Stomach (tissue), 9 donors: ENCODE results near the gene EMC1. TPM values are rescaled to one million over a fixed set of nuclear protein-coding genes. Genes with fewer than 3 reads are reported as not detected.

Experiments used
- DNase-seq, 2 donors: peaks; one replicate each; pipeline versions ENCODE4 v3.0.0 to v3.0.0-alpha.2; 2013 to 2019
- H3K27ac ChIP-seq, 5 donors: fragments of 200-600 bp in 4 of 5; sonication (generic) in 4 of 5; one replicate each; pipeline ENCODE4 v1.5.1; 2013 to 2019; ENCODE audit warnings: mild to moderate bottlenecking in 1 of 5, moderate library complexity in 1 of 5
- H3K27me3 ChIP-seq, 3 donors: fragments of 200-600 bp; sonication (generic); one replicate each; pipeline ENCODE4 v1.5.1; 2017 to 2019; ENCODE audit warnings: mixed run types in 1 of 3
- H3K36me3 ChIP-seq, 4 donors: fragments of 200-600 bp; sonication (generic); 1 replicate in 3 of 4; 2 replicates in 1 of 4; pipeline ENCODE4 v1.5.1; 2016 to 2019
- H3K4me1 ChIP-seq, 4 donors: fragments of 200-600 bp; sonication (generic); one replicate each; pipeline ENCODE4 v1.5.1; 2016 to 2019
- H3K4me3 ChIP-seq, 4 donors: fragments of 200-600 bp; sonication (generic) in 3 of 4; one replicate each; pipeline ENCODE4 v1.5.1; 2016 to 2019; ENCODE audit warnings: mild to moderate bottlenecking in 1 of 4
- H3K9me3 ChIP-seq, 4 donors: fragments of 200-600 bp; sonication (generic); one replicate each; pipeline ENCODE4 v1.5.1; 2016 to 2019
- EP300 ChIP-seq: sonication (generic); formaldehyde crosslinking; IDR thresholded peaks from one replicate; pipeline ENCODE4 v1.6.1; 2017; ENCODE audit warnings: antibody characterized with exemption
- POLR2A ChIP-seq, 4 donors: fragments of 450-650 bp; IDR thresholded peaks; one replicate each; pipeline ENCODE4 v1.6.1; 2016; ENCODE audit warnings: antibody characterized with exemption in 4 of 4, control low read depth in 2 of 4, mild to moderate bottlenecking in 1 of 4, moderate library complexity in 1 of 4
- POLR2AphosphoS5 ChIP-seq, 3 donors: sonication (generic); formaldehyde crosslinking; IDR thresholded peaks; one replicate each; pipeline ENCODE4 v1.6.1; 2016; ENCODE audit warnings: antibody characterized with exemption in 3 of 3
- WGBS, 5 donors: extraction: QIAGEN DNeasy Blood & Tissue Kit in 3 of 5; methylation state at CpG; one replicate each; pipeline versions ENCODE4 v1.1.5 to v1.1.7; 2013 to 2018; 5-methylcytosine and 5-hydroxymethylcytosine counted together
- intact Hi-C: fragments of 100-400 bp; cut with DNase I; formaldehyde crosslinking; loops from one replicate; pipeline ENCODE4 v1.15.1; 2023; ENCODE audit warnings: low total_unique reads
- polyA plus RNA-seq, 3 donors: library from polyadenylated mRNA; stranded (reverse); fragments of 200-250 nt; gene quantifications; one replicate each; pipeline ENCODE4 v1.2.3, GENCODE V29; 2013
- total RNA-seq, 5 donors: library from RNA; depleted of rRNA; stranded (reverse); fragments of >200 nt; gene quantifications; one replicate each; pipeline versions ENCODE4 v1.1.0 to v1.2.3, GENCODE V29; 2014 to 2016
- TF ChIP-seq, protein P1 (sequence below), 7 experiments: fragments of 450-650 bp in 4 of 7; fragments of 200-600 bp in 3 of 7; sonication (generic) in 3 of 7; IDR thresholded peaks; one replicate each; pipeline ENCODE4 v1.5.1; 2016 to 2019; ENCODE audit warnings: antibody characterized with exemption in 7 of 7, control low read depth in 2 of 7, mild to moderate bottlenecking in 1 of 7
- donor health status: healthy with polysubstance abuse.
- donor health status: Bipolar disorder and iron deficiency.
- donor health status: healthy.

Gene EMC1
- total and polyA plus RNA-seq, 8 donors = 4.5 to 94.1 (median 34.4) TPM

DNA sequence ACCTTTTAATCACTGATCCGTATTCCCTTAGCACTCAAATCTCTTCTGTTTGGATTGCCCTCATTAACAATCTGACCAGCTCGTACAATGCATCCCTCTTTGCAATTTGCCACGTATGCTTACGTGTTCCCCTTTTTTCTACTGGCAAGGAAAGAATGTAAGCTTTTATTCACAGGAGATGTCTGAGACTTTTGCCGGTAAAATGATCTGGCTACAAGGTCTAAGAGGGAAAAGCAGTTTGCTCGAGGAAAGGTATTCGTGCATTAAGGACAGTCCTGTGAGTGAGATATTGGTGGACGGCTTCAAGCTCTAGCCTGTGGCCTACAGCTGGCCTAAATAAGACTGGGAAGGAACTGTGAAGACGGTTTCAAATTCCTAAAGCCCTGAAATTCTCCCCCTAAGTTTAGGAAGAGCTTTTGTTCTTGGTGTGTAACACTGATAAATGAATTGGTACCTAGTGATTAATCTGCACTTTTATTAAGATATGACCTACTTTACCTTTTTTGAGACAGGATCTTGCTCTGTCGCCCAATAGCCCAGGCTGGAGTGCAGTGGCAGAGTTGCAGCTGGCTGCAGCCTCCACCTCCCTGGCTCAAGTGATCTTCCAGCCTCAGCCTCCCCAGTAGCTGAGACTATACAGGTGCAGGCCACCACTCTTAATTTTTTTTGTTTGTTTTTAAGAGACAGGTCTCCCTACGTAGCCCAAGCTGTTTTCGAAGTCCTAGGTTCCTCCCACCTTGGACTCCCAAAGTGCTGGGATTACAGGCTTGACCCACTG, 40.4 kb downstream of the EMC1 start:
- Histone ChIP-seq H3K4me1 (peaks cover 41 to 62% (median 54%) of the 10 kb centered on the region in 4 donors), H3K9me3 (no peaks in the 10 kb centered on the region), H3K4me3 (peak overlapping the region; percentile 82 to 93 (median 90)), H3K27me3 (no peaks in the 10 kb centered on the region), H3K27ac (peak overlapping the region; percentile 94 to 98 (median 97)), H3K36me3 (peaks cover 0 to 25% (median 22%) of the 10 kb centered on the region in 4 donors)
- WGBS, 5 donors = 11 to 15% (median 13%) methylated on average over 12 of the region's 12 CpGs
- TF ChIP-seq POLR2AphosphoS5 (IDR thresholded peaks at IDR 0.05) (no peak), POLR2A (IDR thresholded peaks at IDR 0.05) (no peak), EP300 (no peak)
- TF ChIP-seq, protein P1, sequence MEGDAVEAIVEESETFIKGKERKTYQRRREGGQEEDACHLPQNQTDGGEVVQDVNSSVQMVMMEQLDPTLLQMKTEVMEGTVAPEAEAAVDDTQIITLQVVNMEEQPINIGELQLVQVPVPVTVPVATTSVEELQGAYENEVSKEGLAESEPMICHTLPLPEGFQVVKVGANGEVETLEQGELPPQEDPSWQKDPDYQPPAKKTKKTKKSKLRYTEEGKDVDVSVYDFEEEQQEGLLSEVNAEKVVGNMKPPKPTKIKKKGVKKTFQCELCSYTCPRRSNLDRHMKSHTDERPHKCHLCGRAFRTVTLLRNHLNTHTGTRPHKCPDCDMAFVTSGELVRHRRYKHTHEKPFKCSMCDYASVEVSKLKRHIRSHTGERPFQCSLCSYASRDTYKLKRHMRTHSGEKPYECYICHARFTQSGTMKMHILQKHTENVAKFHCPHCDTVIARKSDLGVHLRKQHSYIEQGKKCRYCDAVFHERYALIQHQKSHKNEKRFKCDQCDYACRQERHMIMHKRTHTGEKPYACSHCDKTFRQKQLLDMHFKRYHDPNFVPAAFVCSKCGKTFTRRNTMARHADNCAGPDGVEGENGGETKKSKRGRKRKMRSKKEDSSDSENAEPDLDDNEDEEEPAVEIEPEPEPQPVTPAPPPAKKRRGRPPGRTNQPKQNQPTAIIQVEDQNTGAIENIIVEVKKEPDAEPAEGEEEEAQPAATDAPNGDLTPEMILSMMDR (IDR thresholded peaks at IDR 0.05) = no peak
- peak in 1 of 2 donors; percentile 40 for DNase-seq
- intact Hi-C loops = no loop called here

DNA sequence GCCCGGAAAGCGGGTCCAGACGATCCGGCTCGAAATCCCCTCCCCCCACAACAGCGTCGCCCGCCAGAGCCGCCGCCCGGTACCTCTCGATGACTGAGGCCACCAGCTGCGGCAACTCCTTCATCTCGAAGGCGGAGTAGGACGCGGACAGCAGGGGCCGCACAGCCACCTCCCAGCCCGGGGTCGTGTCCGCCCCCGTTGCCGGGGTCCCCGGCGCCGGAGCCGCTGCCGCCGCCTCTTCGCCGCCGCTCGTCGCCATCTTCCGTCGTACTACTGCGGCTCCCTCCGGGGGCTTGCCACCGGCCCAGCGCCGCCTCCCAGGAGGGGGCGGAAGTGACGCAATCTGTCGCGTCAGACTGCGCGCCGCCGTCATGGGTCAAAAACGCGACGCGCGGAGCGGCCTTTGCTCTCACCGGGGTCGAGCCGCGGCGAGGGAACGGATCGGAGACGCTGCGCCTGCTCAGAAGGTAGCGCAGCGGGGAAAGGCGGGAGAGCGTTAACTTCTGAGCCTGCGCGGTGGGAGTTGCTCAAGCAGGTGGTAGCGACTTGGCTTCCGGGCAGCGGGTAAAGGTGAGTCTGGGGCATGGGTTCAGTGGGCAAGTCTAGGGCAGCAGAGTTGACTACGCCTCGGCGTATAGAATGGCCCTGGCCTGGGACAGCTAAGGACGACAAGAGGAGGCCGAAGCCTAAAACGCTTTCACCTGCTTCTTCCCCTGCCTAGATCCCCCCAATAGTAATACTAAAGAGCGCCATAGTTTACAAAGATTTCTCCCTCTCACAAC, 41.1 kb downstream of the EMC1 start, which contains the start of gene UBR4:
UBR4 (minus strand) TSS at position 277 of the 782 bp plus-strand sequence; CDS start at position 259, 18 bp downstream.
- TF ChIP-seq POLR2AphosphoS5 (IDR thresholded peaks at IDR 0.05) (peak; percentile 98 to 99 (median 99)), POLR2A (IDR thresholded peaks at IDR 0.05) (peak in 2 of 4 donors; percentile 71 to 75), EP300 (peak; percentile 42)
- TF ChIP-seq, protein P1 (IDR thresholded peaks at IDR 0.05) = no peak
- H3K27ac ChIP-seq = peak within 1 kb of the TSS; percentile 94 to 98 (median 97)
- DNase-seq = peak; percentile 97 to 99
- no peaks in the 10 kb centered on the region for H3K27me3 ChIP-seq
- H3K9me3 ChIP-seq = no peaks in the 10 kb centered on the region
- H3K4me1 ChIP-seq = peaks cover 44 to 70% (median 58%) of the 10 kb centered on the region in 4 donors
- intact Hi-C loops = no loop called here
- peaks cover 0 to 18% (median 14%) of the 10 kb centered on the region in 4 donors for H3K36me3 ChIP-seq
- 0 to 1% (median 0%) methylated on average over 44 to 80 of the region's 80 CpGs for WGBS, 5 donors
- H3K4me3 ChIP-seq = peak within 1 kb of the TSS; percentile 82 to 93 (median 90)

DNA sequence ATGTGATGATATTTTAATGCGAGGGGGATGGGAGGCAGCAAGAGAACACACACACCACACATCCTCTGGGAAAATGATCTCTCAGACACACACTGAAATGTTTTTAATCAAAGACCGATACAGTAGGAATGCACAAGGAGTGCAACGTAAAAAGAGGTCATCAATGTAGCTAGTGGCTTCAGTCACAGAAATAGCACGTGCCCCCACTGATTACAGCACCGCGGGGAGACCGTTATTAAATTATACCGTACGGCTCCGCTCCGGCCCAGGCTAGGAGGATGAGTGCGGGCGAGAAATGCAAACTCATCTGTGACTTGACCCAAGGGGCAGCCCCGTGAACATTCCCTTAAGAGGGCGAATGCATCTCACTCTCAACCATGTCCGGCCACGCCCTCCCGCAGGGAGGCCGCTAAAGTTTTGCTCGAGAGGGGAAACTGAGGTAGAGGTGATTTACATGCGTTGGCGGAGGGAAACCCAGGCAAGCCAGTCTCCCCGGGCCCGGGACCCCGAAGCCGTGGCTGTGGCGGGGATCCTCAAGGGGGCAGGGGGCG, 41.8 kb downstream of the EMC1 start:
- no peaks in the 10 kb centered on the region for H3K9me3 ChIP-seq
- intact Hi-C loops = no loop called here
- H3K27me3 ChIP-seq = no peaks in the 10 kb centered on the region
- H3K36me3 ChIP-seq = peaks cover 0 to 14% (median 11%) of the 10 kb centered on the region in 4 donors
- peak overlapping the region; percentile 94 to 98 (median 97) for H3K27ac ChIP-seq
- TF ChIP-seq POLR2A (IDR thresholded peaks at IDR 0.05) = no peak
- TF ChIP-seq POLR2AphosphoS5 (IDR thresholded peaks at IDR 0.05) = no peak
- WGBS, 5 donors = 0 to 1% (median 0%) methylated on average over 22 to 28 of the region's 28 CpGs
- peaks cover 44 to 76% (median 62%) of the 10 kb centered on the region in 4 donors for H3K4me1 ChIP-seq
- peak; percentile 41 to 68 for DNase-seq
- H3K4me3 ChIP-seq = peak overlapping the region; percentile 82 to 93 (median 90)

DNA sequence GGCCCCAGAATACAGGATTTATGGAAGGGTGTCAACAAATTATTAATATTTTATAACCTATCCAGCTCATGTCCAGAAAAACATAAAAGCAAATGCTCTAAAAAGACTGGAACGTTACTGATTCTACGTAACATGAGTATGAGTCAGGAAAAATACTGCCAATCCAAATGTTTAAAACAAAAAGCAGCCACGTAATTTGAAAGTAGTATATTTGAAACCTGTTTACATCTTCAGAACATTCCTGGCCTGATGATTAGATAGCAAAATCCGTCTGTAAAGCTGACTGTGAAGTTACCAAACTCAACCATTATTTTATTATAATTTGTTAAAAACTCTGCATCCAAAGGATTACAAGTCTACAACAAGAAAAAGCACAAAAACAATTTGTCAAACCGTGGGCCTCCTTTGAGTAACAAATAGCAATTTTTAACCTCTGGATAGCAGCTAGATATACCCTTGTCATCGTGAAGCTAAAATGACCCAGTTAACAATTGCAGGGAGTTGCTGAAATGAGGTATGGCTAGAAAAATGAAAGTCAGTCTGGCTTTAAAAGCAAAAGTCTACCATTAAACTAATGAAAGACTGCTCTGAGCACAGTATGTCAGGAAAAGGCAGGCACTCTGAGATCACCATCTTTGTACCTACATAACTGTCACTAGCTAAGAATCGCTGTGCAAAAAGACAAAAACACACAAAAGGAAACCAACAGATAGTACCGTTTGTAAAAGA, 42.5 kb downstream of the EMC1 start:
- 5 to 11% (median 7%) methylated on average over 8 of the region's 8 CpGs for WGBS, 5 donors
- intact Hi-C loops = no loop called here

More for the DNA sequence above, 42.5 kb downstream of the EMC1 start:
- peak overlapping the region; percentile 82 to 93 (median 90) for H3K4me3 ChIP-seq
- H3K4me1 ChIP-seq = peaks cover 47 to 83% (median 67%) of the 10 kb centered on the region in 4 donors
- peak overlapping the region in 4 of 5 donors; percentile 96 to 98 (median 98) for H3K27ac ChIP-seq
- no peak for DNase-seq
- no peaks in the 10 kb centered on the region for H3K9me3 ChIP-seq
- peaks cover 0 to 10% (median 6%) of the 10 kb centered on the region in 4 donors for H3K36me3 ChIP-seq
- TF ChIP-seq, protein P1 (IDR thresholded peaks at IDR 0.05) = no peak
- TF ChIP-seq POLR2A (IDR thresholded peaks at IDR 0.05) (no peak), POLR2AphosphoS5 (IDR thresholded peaks at IDR 0.05) (no peak), EP300 (no peak)
- no peaks in the 10 kb centered on the region for H3K27me3 ChIP-seq
